ENCODE measurements around the gene PRKCZ. TPM values are rescaled to one million over a fixed set of nuclear protein-coding genes. Genes with fewer than 3 reads are reported as not detected.

The PRKCZ gene
- total and polyA plus RNA-seq, 9 of the 15 experiments (the other 6 are each of a cell fraction or from before 2014, with no cell fraction given) = 0.07 to 3.1 (median 1.3) TPM

DNA sequence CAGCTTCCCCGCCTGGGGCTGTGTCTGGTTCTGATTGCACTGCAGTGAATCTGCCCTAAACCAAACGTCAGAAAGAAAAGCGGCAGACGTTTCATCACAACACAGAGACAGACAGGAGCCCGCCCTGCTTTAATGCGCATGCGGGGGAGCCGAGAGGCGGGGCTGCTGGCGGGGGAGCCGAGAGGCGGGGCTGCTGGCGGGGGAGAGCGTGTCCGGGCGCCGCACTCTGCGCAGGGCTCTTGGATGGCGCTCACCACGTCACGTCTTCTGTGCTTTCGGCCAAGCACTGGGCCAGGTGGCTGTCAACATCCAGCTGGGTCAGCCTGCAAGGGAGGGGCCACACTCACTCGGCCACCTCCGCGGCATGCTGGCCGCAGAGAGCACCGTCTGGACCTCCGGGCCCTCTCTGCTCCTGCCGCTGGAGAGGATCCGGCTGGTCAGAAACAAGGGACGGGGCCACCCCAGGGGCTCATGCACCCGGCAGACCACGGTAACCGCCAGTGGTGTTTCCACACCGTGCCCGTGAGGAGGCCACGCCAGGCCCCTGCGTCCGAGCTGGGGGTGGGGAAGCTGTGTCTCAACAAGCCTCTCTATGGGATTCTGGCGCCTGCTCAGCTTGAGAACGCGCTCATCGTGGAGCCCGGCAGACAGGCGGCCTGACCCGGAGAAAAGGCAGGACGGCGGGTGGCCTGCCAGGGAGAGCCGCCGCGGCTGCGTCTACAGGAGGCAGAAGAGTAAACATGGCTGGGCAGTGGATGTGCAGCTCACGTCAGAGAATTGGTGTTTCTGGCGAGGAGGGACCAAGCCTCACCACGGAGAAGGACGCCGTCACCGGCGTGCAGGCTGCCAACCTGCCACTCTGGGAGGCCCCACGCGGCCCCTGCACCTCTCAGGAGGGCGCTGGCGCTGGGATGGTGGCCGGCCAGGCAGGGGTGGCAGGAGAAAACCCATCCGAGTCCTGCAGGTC lies 139.5 kb downstream of the PRKCZ start (continued):
- TF ChIP-seq, protein P1, sequence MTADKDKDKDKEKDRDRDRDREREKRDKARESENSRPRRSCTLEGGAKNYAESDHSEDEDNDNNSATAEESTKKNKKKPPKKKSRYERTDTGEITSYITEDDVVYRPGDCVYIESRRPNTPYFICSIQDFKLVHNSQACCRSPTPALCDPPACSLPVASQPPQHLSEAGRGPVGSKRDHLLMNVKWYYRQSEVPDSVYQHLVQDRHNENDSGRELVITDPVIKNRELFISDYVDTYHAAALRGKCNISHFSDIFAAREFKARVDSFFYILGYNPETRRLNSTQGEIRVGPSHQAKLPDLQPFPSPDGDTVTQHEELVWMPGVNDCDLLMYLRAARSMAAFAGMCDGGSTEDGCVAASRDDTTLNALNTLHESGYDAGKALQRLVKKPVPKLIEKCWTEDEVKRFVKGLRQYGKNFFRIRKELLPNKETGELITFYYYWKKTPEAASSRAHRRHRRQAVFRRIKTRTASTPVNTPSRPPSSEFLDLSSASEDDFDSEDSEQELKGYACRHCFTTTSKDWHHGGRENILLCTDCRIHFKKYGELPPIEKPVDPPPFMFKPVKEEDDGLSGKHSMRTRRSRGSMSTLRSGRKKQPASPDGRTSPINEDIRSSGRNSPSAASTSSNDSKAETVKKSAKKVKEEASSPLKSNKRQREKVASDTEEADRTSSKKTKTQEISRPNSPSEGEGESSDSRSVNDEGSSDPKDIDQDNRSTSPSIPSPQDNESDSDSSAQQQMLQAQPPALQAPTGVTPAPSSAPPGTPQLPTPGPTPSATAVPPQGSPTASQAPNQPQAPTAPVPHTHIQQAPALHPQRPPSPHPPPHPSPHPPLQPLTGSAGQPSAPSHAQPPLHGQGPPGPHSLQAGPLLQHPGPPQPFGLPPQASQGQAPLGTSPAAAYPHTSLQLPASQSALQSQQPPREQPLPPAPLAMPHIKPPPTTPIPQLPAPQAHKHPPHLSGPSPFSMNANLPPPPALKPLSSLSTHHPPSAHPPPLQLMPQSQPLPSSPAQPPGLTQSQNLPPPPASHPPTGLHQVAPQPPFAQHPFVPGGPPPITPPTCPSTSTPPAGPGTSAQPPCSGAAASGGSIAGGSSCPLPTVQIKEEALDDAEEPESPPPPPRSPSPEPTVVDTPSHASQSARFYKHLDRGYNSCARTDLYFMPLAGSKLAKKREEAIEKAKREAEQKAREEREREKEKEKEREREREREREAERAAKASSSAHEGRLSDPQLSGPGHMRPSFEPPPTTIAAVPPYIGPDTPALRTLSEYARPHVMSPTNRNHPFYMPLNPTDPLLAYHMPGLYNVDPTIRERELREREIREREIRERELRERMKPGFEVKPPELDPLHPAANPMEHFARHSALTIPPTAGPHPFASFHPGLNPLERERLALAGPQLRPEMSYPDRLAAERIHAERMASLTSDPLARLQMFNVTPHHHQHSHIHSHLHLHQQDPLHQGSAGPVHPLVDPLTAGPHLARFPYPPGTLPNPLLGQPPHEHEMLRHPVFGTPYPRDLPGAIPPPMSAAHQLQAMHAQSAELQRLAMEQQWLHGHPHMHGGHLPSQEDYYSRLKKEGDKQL (CRISPR knock-in tag; IDR thresholded peaks at IDR 0.05; ENCODE audit: borderline replicate concordance) = no peak
- TF ChIP-seq ZNF212 (CRISPR knock-in tag; IDR thresholded peaks at IDR 0.05) (no peak), ZNF77 (CRISPR knock-in tag; IDR thresholded peaks at IDR 0.05) (no peak), ZNF76 (CRISPR knock-in tag; IDR thresholded peaks at IDR 0.05; ENCODE audit: borderline replicate concordance) (no peak), CSDE1 (IDR thresholded peaks at IDR 0.05) (no peak), CBX5 (IDR thresholded peaks at IDR 0.05; ENCODE audit: borderline replicate concordance, low read depth) (no peak), ZNF830 (CRISPR knock-in tag; IDR thresholded peaks at IDR 0.05) (no peak), WHSC1 (IDR thresholded peaks at IDR 0.05; ENCODE audit: low read length) (no peak), POLR2H (tag; IDR thresholded peaks at IDR 0.05; ENCODE audit: low read depth) (no peak; the same call in 1 of the 2 replicates), FOXJ3 (CRISPR knock-in tag; IDR thresholded peaks at IDR 0.05) (no peak), HLTF (IDR thresholded peaks at IDR 0.05) (no peak), SP1 (CRISPR knock-in tag; IDR thresholded peaks at IDR 0.05) (no peak), ZNF780A (CRISPR knock-in tag; IDR thresholded peaks at IDR 0.05) (no peak), KAT7 (CRISPR knock-in tag; IDR thresholded peaks at IDR 0.05; ENCODE audit: borderline replicate concordance) (no peak; the same call in 1 of the 2 replicates), ZNF175 (CRISPR knock-in tag; IDR thresholded peaks at IDR 0.05; ENCODE audit: low read depth) (no peak), SRSF7 (optimal IDR thresholded peaks at IDR 0.05; ENCODE audit: low read depth, low read length) (no peak), HDGF (IDR thresholded peaks at IDR 0.05) (peak; percentile 34; the same call in 1 of the 2 replicates)
- TF ChIP-seq, protein P2, sequence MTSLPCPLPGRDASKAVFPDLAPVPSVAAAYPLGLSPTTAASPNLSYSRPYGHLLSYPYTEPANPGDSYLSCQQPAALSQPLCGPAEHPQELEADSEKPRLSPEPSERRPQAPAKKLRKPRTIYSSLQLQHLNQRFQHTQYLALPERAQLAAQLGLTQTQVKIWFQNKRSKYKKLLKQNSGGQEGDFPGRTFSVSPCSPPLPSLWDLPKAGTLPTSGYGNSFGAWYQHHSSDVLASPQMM (CRISPR knock-in tag; IDR thresholded peaks at IDR 0.05) = no peak
- TF ChIP-seq, protein P3, sequence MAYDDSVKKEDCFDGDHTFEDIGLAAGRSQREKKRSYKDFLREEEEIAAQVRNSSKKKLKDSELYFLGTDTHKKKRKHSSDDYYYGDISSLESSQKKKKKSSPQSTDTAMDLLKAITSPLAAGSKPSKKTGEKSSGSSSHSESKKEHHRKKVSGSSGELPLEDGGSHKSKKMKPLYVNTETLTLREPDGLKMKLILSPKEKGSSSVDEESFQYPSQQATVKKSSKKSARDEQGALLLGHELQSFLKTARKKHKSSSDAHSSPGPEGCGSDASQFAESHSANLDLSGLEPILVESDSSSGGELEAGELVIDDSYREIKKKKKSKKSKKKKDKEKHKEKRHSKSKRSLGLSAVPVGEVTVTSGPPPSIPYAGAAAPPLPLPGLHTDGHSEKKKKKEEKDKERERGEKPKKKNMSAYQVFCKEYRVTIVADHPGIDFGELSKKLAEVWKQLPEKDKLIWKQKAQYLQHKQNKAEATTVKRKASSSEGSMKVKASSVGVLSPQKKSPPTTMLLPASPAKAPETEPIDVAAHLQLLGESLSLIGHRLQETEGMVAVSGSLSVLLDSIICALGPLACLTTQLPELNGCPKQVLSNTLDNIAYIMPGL (CRISPR knock-in tag; IDR thresholded peaks at IDR 0.05) = no peak
- TF ChIP-seq, protein P4, sequence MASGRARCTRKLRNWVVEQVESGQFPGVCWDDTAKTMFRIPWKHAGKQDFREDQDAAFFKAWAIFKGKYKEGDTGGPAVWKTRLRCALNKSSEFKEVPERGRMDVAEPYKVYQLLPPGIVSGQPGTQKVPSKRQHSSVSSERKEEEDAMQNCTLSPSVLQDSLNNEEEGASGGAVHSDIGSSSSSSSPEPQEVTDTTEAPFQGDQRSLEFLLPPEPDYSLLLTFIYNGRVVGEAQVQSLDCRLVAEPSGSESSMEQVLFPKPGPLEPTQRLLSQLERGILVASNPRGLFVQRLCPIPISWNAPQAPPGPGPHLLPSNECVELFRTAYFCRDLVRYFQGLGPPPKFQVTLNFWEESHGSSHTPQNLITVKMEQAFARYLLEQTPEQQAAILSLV (tag; IDR thresholded peaks at IDR 0.05) = no peak
